ENCODE data around the gene LMO4.

LMO4 gene

GRCh38 chr1:87325982-87326738 lies 2.5 kb upstream of the LMO4 start:
- DNase-seq (ENCODE audit: low read depth, low spot score): peak; percentile 59
- no peak overlapping the region for H3K4me3 ChIP-seq (ENCODE audit: low read length)

- DNase-seq (ENCODE audit: low read depth, low spot score): no peak
- peak overlapping the region; percentile 75 for H3K4me3 ChIP-seq (ENCODE audit: low read length)
These were observed 1.1 kb upstream of the LMO4 start for GRCh38 chr1:87327376-87328271.

- DNase-seq (ENCODE audit: low read depth, low spot score): no peak
- peak overlapping the region; percentile 75 for H3K4me3 ChIP-seq (ENCODE audit: low read length)
These were observed 408 bp downstream of the LMO4 start for GRCh38 chr1:87329051-87329525.

- DNase-seq (ENCODE audit: low read depth, low spot score): no peak
- H3K4me3 ChIP-seq (ENCODE audit: low read length): peak overlapping the region; percentile 75
These were observed 911 bp downstream of the LMO4 start for GRCh38 chr1:87329526-87330056.

- no peak for DNase-seq (ENCODE audit: low read depth, low spot score)
- H3K4me3 ChIP-seq (ENCODE audit: low read length): peak overlapping the region; percentile 75
These were observed 1.6 kb downstream of the LMO4 start for GRCh38 chr1:87330057-87330884.

- H3K4me3 ChIP-seq (ENCODE audit: low read length): peak overlapping the region; percentile 75
- DNase-seq (ENCODE audit: low read depth, low spot score): no peak
These were observed 2.2 kb downstream of the LMO4 start for GRCh38 chr1:87330885-87331364.

- H3K4me3 ChIP-seq (ENCODE audit: low read length): peak overlapping the region; percentile 75
- DNase-seq (ENCODE audit: low read depth, low spot score): peak; percentile 57
These were observed 2.9 kb downstream of the LMO4 start for GRCh38 chr1:87331365-87332241.

- H3K4me3 ChIP-seq (ENCODE audit: low read length): no peak overlapping the region
- DNase-seq (ENCODE audit: low read depth, low spot score): no peak
These were observed 5.1 kb downstream of the LMO4 start for GRCh38 chr1:87333692-87334347.

GRCh38 chr1:87334351-87335174 lies 5.9 kb downstream of the LMO4 start:
- peak overlapping the region; percentile 59 for H3K4me3 ChIP-seq (ENCODE audit: low read length)
- no peak for DNase-seq (ENCODE audit: low read depth, low spot score)

GRCh38 chr1:87335175-87335884 lies 6.7 kb downstream of the LMO4 start:
- peak overlapping the region; percentile 59 for H3K4me3 ChIP-seq (ENCODE audit: low read length)
- DNase-seq (ENCODE audit: low read depth, low spot score): no peak

GRCh38 chr1:87336623-87337067 lies 8.0 kb downstream of the LMO4 start:
- no peak for DNase-seq (ENCODE audit: low read depth, low spot score)
- no peak overlapping the region for H3K4me3 ChIP-seq (ENCODE audit: low read length)

- no peak for DNase-seq (ENCODE audit: low read depth, low spot score)
These were observed 8.9 kb downstream of the LMO4 start for GRCh38 chr1:87337606-87338005.

GRCh38 chr1:87338566-87338965 lies 9.9 kb downstream of the LMO4 start:
- DNase-seq (ENCODE audit: low read depth, low spot score): no peak
- H3K4me3 ChIP-seq (ENCODE audit: low read length): no peak overlapping the region

More at GRCh38 chr1:87337606-87338005, 8.9 kb downstream of the LMO4 start:
- H3K4me3 ChIP-seq (ENCODE audit: low read length): no peak overlapping the region

GRCh38 chr1:87344231-87344630 lies 15.6 kb downstream of the LMO4 start:
- no peak for DNase-seq (ENCODE audit: low read depth, low spot score)
- H3K4me3 ChIP-seq (ENCODE audit: low read length): no peak overlapping the region

GRCh38 chr1:87346130-87346814 lies 17.6 kb downstream of the LMO4 start:
- no peak for DNase-seq (ENCODE audit: low read depth, low spot score)
- H3K4me3 ChIP-seq (ENCODE audit: low read length): no peak overlapping the region
